NB4 (cell line): ENCODE results near the gene MLLT3.

Experiments used
- TF ChIP-seq, protein P1 (sequence below): IDR thresholded peaks from one replicate; pipeline ENCODE4 v1.5.1; 2012; ENCODE audit warnings: low read depth, low read length
- TF ChIP-seq, protein P2 (sequence below): IDR thresholded peaks from 2 replicates; pipeline ENCODE4 v1.6.1; 2011; ENCODE audit warnings: low read depth, low read length

DNA sequence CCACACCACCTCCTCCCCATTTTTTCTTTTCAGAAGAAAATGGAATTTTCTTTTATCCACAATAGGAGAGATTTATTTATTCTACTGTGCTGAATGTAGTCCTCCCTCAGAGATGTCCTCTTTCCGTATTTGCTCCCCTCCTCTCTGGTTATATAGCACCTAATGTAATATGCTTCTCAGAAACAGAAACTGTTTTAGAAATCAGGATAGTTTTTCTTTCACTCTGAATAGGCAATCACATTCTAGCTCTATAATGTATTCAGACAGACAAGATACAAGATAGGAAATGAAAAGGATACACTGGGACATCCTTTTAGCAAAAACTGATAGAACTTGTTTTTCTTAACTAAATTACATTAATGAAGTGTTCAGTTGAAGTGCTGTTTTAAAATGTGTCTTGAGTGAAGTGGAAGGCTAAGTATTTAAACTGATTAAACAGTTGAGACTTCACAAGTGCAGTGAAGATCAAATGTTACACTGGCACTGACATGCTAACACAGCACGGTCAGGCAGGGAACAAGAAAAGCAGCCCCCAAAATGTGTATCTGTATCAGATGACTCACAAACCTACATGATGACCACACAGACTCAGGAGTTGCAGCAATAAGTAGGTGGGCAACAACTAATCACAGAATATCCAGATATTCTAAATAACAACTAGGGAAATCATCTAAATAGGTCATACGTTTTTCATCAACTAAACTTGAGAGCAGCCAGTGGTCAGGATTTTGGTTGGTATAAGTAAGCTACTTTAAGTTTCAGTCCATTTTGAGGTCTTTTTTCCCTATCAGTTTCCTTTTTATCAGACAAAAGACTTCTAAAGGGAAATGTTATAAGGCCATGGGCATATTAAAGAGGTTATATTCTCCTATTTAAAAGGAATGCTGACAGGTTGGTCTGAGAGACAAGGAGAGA lies 260.4 kb downstream of the MLLT3 start:
- TF ChIP-seq, protein P1, sequence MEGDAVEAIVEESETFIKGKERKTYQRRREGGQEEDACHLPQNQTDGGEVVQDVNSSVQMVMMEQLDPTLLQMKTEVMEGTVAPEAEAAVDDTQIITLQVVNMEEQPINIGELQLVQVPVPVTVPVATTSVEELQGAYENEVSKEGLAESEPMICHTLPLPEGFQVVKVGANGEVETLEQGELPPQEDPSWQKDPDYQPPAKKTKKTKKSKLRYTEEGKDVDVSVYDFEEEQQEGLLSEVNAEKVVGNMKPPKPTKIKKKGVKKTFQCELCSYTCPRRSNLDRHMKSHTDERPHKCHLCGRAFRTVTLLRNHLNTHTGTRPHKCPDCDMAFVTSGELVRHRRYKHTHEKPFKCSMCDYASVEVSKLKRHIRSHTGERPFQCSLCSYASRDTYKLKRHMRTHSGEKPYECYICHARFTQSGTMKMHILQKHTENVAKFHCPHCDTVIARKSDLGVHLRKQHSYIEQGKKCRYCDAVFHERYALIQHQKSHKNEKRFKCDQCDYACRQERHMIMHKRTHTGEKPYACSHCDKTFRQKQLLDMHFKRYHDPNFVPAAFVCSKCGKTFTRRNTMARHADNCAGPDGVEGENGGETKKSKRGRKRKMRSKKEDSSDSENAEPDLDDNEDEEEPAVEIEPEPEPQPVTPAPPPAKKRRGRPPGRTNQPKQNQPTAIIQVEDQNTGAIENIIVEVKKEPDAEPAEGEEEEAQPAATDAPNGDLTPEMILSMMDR: no peak
- TF ChIP-seq, protein P2, sequence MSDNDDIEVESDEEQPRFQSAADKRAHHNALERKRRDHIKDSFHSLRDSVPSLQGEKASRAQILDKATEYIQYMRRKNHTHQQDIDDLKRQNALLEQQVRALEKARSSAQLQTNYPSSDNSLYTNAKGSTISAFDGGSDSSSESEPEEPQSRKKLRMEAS: no peak
